B cell (primary cell): ENCODE data around the gene CCDC50. TPM values are rescaled to one million over a fixed set of nuclear protein-coding genes. Genes with fewer than 3 reads are reported as not detected.

Experiments
- ATAC-seq: fragments of 200-7000 bp; cut with Tn5 transposase; one replicate; pipeline ENCODE4 v1.10.0; 2021; ENCODE audit warnings: low read depth, mild to moderate bottlenecking, moderate number of reproducible peaks, moderate library complexity
- CTCF ChIA-PET: fragments of 350-600 bp; sonication (Branson Sonifier 250); formaldehyde crosslinking; loops from one replicate; lab custom pipeline; 2021; ENCODE audit warnings: antibody characterized with exemption, inconsistent platforms; lab: Charles Lee
- POLR2A ChIA-PET: fragments of 350-600 bp; sonication (Branson Sonifier 250); formaldehyde crosslinking; loops from one replicate; lab custom pipeline; 2021; ENCODE audit warnings: antibody characterized with exemption; lab: Charles Lee
- DNase-seq: peaks from one replicate; pipeline ENCODE4 v3.0.0; 2013
- H2AFZ ChIP-seq: 2 replicates; pipeline ENCODE4 v1.6.1; 2012; ENCODE audit warnings: mild to moderate bottlenecking, low read depth, low read length; ENCODE audit not compliant: insufficient read depth, poor library complexity, severe bottlenecking
- H3K27ac ChIP-seq, 2 donors: 1 replicate in 1 of 2; 2 replicates in 1 of 2; pipeline ENCODE4 v1.5.1; 2012 to 2013; ENCODE audit warnings: low read length in 2 of 2, mild to moderate bottlenecking in 2 of 2, moderate library complexity in 1 of 2
- H3K27me3 ChIP-seq, 4 experiments: fragments of 200-600 bp in 1 of 4; sonication (generic) in 1 of 4; replicated peaks in 1 of 4; 1 replicate in 2 of 4; 2 replicates in 2 of 4; pipeline versions ENCODE4 v1.6.1 to v1.7.0; 2013 to 2016; ENCODE audit warnings: low read length in 3 of 4, mild to moderate bottlenecking in 2 of 4, mixed read lengths in 1 of 4, moderate library complexity in 1 of 4; ENCODE audit not compliant: insufficient read depth in 4 of 4, control insufficient read depth in 3 of 4; ENCODE audit errors: control extremely low read depth in 1 of 4
- H3K36me3 ChIP-seq, 2 experiments: replicated peaks in 1 of 2; 1 replicate in 1 of 2; 2 replicates in 1 of 2; pipeline versions ENCODE4 v1.6.1 to v1.7.1; 2013; ENCODE audit warnings: low read length in 1 of 2; ENCODE audit not compliant: insufficient read depth in 2 of 2, control insufficient read depth in 1 of 2; ENCODE audit errors: control extremely low read depth in 1 of 2, extremely low read depth in 1 of 2
- H3K4me1 ChIP-seq, 2 donors: fragments of 200-600 bp in 1 of 2; sonication (generic) in 1 of 2; 1 replicate in 1 of 2; 2 replicates in 1 of 2; pipeline versions ENCODE4 v1.5.1 to v1.6.1; 2013 to 2017; ENCODE audit warnings: low read length in 2 of 2; ENCODE audit not compliant: control insufficient read depth in 2 of 2, insufficient read depth in 2 of 2
- H3K4me2 ChIP-seq: replicated peaks from 2 replicates; pipeline ENCODE3; 2012; ENCODE audit warnings: mild to moderate bottlenecking, low read depth, low read length; ENCODE audit not compliant: poor library complexity, severe bottlenecking
- H3K4me3 ChIP-seq, 5 experiments: fragments of 200-600 bp in 1 of 5; sonication (generic) in 1 of 5; 1 replicate in 3 of 5; 2 replicates in 2 of 5; pipeline versions ENCODE4 v1.5.1 to v1.7.0; 2011 to 2016; ENCODE audit warnings: low read length in 4 of 5, mild to moderate bottlenecking in 4 of 5, low read depth in 2 of 5, control low read depth in 1 of 5, moderate library complexity in 1 of 5; ENCODE audit not compliant: insufficient read depth in 1 of 5; ENCODE audit errors: control extremely low read depth in 1 of 5, extremely low read depth in 1 of 5
- H3K79me2 ChIP-seq: fragments of 200-600 bp; sonication (generic); one replicate; pipeline ENCODE4 v1.6.0; 2016; ENCODE audit warnings: low read length; ENCODE audit not compliant: control insufficient read depth, insufficient read depth
- H3K9ac ChIP-seq: fragments of 200-600 bp; sonication (generic); 2 replicates; pipeline ENCODE4 v1.6.1; 2017; ENCODE audit warnings: mild to moderate bottlenecking, low read length, moderate library complexity
- H3K9me3 ChIP-seq, 3 donors: one replicate each; pipeline versions ENCODE4 v1.6.1 to v1.7.1; 2013; ENCODE audit warnings: low read length in 2 of 3; ENCODE audit not compliant: control insufficient read depth in 2 of 3, insufficient read depth in 1 of 3; ENCODE audit errors: control extremely low read depth in 1 of 3
- H4K20me1 ChIP-seq: 2 replicates; pipeline ENCODE4 v1.6.0; 2012; ENCODE audit warnings: mild to moderate bottlenecking, low read length; ENCODE audit not compliant: insufficient read depth, control insufficient read depth, poor library complexity, severe bottlenecking
- H3K27ac Mint-ChIP-seq: one replicate; pipeline ENCODE4 v1.8.0; 2021; ENCODE audit warnings: mixed read lengths
- H3K27me3 Mint-ChIP-seq: one replicate; pipeline ENCODE4 v1.8.0; 2021; ENCODE audit warnings: mixed read lengths
- H3K4me1 Mint-ChIP-seq: one replicate; pipeline ENCODE4 v1.8.0; 2021; ENCODE audit warnings: mixed read lengths
- H3K4me3 Mint-ChIP-seq: one replicate; pipeline ENCODE4 v1.8.0; 2021; ENCODE audit warnings: mixed read lengths
- H3K9me3 Mint-ChIP-seq: one replicate; pipeline ENCODE4 v1.8.0; 2022; ENCODE audit warnings: mixed read lengths; ENCODE audit not compliant: insufficient read depth
- EZH2 ChIP-seq: IDR thresholded peaks from 2 replicates; pipeline ENCODE4 v1.6.1; 2012; ENCODE audit warnings: borderline replicate concordance, low read depth, mild to moderate bottlenecking, moderate library complexity, low read length; ENCODE audit not compliant: insufficient read depth, poor library complexity, severe bottlenecking
- WGBS: methylation state at CpG from one replicate; pipeline ENCODE4 v1.1.5; 2013; ENCODE audit warnings: missing lambda C conversion rate; ENCODE audit not compliant: insufficient coverage; 5-methylcytosine and 5-hydroxymethylcytosine counted together
- intact Hi-C: fragments of 100-400 bp; cut with micrococcal nuclease; formaldehyde crosslinking; loops from one replicate; pipeline ENCODE4 v1.10.0; 2022
- polyA plus RNA-seq: library from polyadenylated mRNA; depleted of rRNA; stranded (reverse); fragments of >200 nt; gene quantifications from 2 replicates; pipeline ENCODE4 v1.2.3, GENCODE V29; 2012
- total RNA-seq, 2 donors: library from RNA; stranded (reverse); fragments of 120-200 nt in 1 of 2; gene quantifications; 1 replicate in 1 of 2; 2 replicates in 1 of 2; pipeline versions ENCODE4 v1.2.3 to v1.2.4, GENCODE V29; 2013 to 2022
- TF ChIP-seq, protein P1 (sequence below): fragments of 200-600 bp; IDR thresholded peaks from one replicate; pipeline ENCODE4 v1.8.0; 2022; ENCODE audit warnings: antibody characterized with exemption, mild to moderate bottlenecking

CCDC50 gene
- total and polyA plus RNA-seq, 2 donors (not counting 1 experiment from before 2014, with no cell fraction given), result 48.7 to 121 TPM

DNA sequence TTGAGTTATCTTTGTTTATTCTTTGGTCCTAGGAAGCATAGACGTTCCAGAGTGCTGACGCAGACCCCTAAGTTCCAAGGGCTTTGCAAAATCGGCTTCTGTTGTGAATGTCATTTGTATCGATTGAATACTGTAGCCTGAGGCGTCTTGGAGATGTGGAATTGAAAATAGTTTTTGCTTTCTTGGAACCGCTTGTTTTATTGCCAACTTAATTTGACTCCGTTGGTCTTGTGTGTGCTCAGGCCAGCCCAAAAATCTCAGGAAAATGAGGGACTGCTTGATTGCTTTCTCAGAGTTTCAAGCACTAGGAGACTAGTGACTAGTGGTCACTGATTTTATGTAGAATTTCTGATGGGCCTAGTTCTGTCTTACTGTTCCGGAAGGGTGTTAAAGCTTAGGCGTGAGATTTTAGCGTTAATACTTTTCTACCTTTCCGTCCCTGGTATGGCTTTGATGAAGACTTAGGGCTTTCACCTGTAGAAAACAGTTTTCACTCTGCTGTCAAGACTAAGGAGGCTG, 1.4 kb downstream of the CCDC50 start:
- Histone ChIP-seq H3K9ac (peak overlapping the region; percentile 97), H2AFZ (peak overlapping the region; percentile 2)

DNA sequence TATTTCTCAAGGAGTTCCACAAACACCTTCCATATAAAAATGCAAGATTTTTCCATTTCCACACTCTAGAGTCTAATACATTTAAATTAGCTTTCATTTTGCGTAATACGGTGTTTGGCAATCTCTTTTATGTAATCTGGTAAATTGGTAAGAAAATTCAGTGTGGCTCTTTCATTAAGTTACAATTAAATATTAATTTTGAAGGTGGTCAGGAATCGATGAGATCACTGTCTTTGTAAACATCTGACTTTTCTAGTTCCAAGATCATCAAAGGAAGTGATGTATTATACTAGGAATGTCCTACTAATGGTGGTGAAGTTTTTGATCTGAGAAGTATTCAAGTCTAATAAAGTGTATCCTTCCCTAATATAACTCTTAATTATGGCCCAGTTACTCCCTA, 2.2 kb downstream of the CCDC50 start:
- Histone ChIP-seq H2AFZ (no peak overlapping the region), H3K4me3 (peak overlapping the region in 4 of 5 experiments; percentile 45 to 96 (median 89)), H3K79me2 (peaks cover 72% of the 10 kb centered on the region), H3K9ac (peak overlapping the region; percentile 97), H3K27ac (peak overlapping the region in 1 of 2 donors; percentile 95), H3K4me1 (peaks cover 46 to 68% of the 10 kb centered on the region in 2 donors), H3K9me3 (no peaks in the 10 kb centered on the region), H3K27me3 (no peaks in the 10 kb centered on the region), H3K4me2 (peak overlapping the region; percentile 79), H4K20me1 (no peaks in the 10 kb centered on the region), H3K36me3 (no peaks in the 10 kb centered on the region)
- Mint-ChIP-seq H3K9me3 (no peaks in the 10 kb centered on the region), H3K27me3 (no peaks in the 10 kb centered on the region), H3K4me1 (peaks cover 72% of the 10 kb centered on the region), H3K27ac (peak overlapping the region; percentile 93), H3K4me3 (peak overlapping the region; percentile 97)
- no CpG with 5 or more reads among the region's 3 CpGs for WGBS
- POLR2A ChIA-PET, result interaction anchor here (0.8 kb wide), 1 partner anchor 30 kb away, joined by 5 read pairs; no protein-coding TSS in a partner anchor
- intact Hi-C loops, result loop anchor here (5.0 kb wide), 1 partner anchor 41 kb away; no protein-coding TSS in a partner anchor
- ATAC-seq, result no peak
- no peak for TF ChIP-seq EZH2
- TF ChIP-seq, protein P1, sequence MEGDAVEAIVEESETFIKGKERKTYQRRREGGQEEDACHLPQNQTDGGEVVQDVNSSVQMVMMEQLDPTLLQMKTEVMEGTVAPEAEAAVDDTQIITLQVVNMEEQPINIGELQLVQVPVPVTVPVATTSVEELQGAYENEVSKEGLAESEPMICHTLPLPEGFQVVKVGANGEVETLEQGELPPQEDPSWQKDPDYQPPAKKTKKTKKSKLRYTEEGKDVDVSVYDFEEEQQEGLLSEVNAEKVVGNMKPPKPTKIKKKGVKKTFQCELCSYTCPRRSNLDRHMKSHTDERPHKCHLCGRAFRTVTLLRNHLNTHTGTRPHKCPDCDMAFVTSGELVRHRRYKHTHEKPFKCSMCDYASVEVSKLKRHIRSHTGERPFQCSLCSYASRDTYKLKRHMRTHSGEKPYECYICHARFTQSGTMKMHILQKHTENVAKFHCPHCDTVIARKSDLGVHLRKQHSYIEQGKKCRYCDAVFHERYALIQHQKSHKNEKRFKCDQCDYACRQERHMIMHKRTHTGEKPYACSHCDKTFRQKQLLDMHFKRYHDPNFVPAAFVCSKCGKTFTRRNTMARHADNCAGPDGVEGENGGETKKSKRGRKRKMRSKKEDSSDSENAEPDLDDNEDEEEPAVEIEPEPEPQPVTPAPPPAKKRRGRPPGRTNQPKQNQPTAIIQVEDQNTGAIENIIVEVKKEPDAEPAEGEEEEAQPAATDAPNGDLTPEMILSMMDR, result no peak
- CTCF ChIA-PET, result interaction anchor here (0.9 to 3.6 kb wide), 2 partner anchors 28 to 87 kb away, joined by 3 to 12 read pairs; no protein-coding TSS in a partner anchor
- no peak for DNase-seq

More for the DNA sequence above, 1.4 kb downstream of the CCDC50 start:
- Histone ChIP-seq H3K27me3 (no peaks in the 10 kb centered on the region), H3K4me3 (peak overlapping the region; percentile 49 to 96 (median 89)), H3K79me2 (peaks cover 64% of the 10 kb centered on the region), H4K20me1 (no peaks in the 10 kb centered on the region), H3K27ac (peak overlapping the region; percentile 89 to 95), H3K36me3 (no peaks in the 10 kb centered on the region), H3K9me3 (no peaks in the 10 kb centered on the region), H3K4me1 (peaks cover 46 to 63% of the 10 kb centered on the region in 2 donors), H3K4me2 (peak overlapping the region; percentile 79)
- Mint-ChIP-seq H3K4me3 (peak overlapping the region; percentile 97), H3K27me3 (no peaks in the 10 kb centered on the region), H3K9me3 (no peaks in the 10 kb centered on the region), H3K4me1 (peaks cover 64% of the 10 kb centered on the region), H3K27ac (peak overlapping the region; percentile 93)
- DNase-seq, result no peak
- POLR2A ChIA-PET, result interaction anchor here (1.8 kb wide), 1 partner anchor 9 kb away, joined by 4 read pairs; no protein-coding TSS in a partner anchor
- CTCF ChIA-PET, result interaction anchor here (0.9 to 3.6 kb wide), 6 partner anchors 9 to 86 kb away, joined by 3 to 12 read pairs (median 3); no protein-coding TSS in a partner anchor
- TF ChIP-seq, protein P1, result no peak
- TF ChIP-seq EZH2, result no peak
- WGBS, result 73% methylated on average over 11 of the region's 11 CpGs
- intact Hi-C loops, result loop anchor here (1.0 to 5.0 kb wide), 2 partner anchors 9 to 42 kb away; no protein-coding TSS in a partner anchor
- no peak for ATAC-seq
